B cell (primary cell): ENCODE data around the gene DACH1.

Experiments used
- CTCF ChIP-seq: fragments of 200-600 bp; IDR thresholded peaks from one replicate; pipeline ENCODE4 v1.8.0; 2022; ENCODE audit warnings: antibody characterized with exemption, mild to moderate bottlenecking
- EZH2 ChIP-seq: IDR thresholded peaks from 2 replicates; pipeline ENCODE4 v1.6.1; 2012; ENCODE audit warnings: borderline replicate concordance, low read depth, mild to moderate bottlenecking, moderate library complexity, low read length; ENCODE audit not compliant: insufficient read depth, poor library complexity, severe bottlenecking

- no peak for TF ChIP-seq CTCF
- no peak for TF ChIP-seq EZH2
Observed at GRCh38 chr13:71540098-71540497, 326.9 kb downstream of the DACH1 start.
